PC-9 (cell line): ENCODE results near the gene CCDC3. TPM values are rescaled to one million over a fixed set of nuclear protein-coding genes. Genes with fewer than 3 reads are reported as not detected.

Experiments used
- BruUV-seq: library from RNA; stranded (reverse); fragments of 400-500 nt; replicated peaks from 2 replicates; lab custom pipeline; 2021; lab: Mats Ljungman, UMichigan
- CTCF ChIA-PET: fragments of 300-600 bp; sonication (Branson Sonifier 250); formaldehyde crosslinking; loops from one replicate; lab custom pipeline; 2022; ENCODE audit warnings: antibody characterized with exemption; lab: Charles Lee
- POLR2A ChIA-PET: fragments of 300-600 bp; sonication (Branson Sonifier 250); formaldehyde crosslinking; loops from one replicate; lab custom pipeline; 2022; ENCODE audit warnings: antibody characterized with exemption; ENCODE audit not compliant: unreplicated experiment; lab: Charles Lee
- DNase-seq, 2 experiments: peaks; one replicate each; pipeline versions ENCODE4 v3.0.0 to v3.0.0-alpha.2; 2015 to 2022; ENCODE audit warnings: mixed read lengths in 1 of 2
- H2AFZ ChIP-seq: fragments of 200-600 bp; sonication (generic); 2 replicates; pipeline ENCODE4 v1.8.1; 2017; ENCODE audit warnings: antibody characterized with exemption
- H3F3A ChIP-seq: fragments of 200-600 bp; sonication (generic); 2 replicates; pipeline ENCODE4 v1.8.1; 2017; ENCODE audit warnings: antibody characterized with exemption, mild to moderate bottlenecking, low read depth; ENCODE audit not compliant: insufficient read depth
- H3K27ac ChIP-seq: fragments of 200-600 bp; sonication (generic); 2 replicates; pipeline ENCODE4 v1.6.1; 2016; ENCODE audit warnings: mixed run types
- H3K27me3 ChIP-seq: fragments of 200-600 bp; sonication (generic); 2 replicates; pipeline ENCODE4 v1.6.1; 2016; ENCODE audit warnings: low read depth, mixed run types; ENCODE audit not compliant: insufficient read depth
- H3K36me3 ChIP-seq: fragments of 200-600 bp; sonication (generic); 2 replicates; pipeline ENCODE4 v1.6.1; 2016; ENCODE audit warnings: low read depth, mixed run types
- H3K4me1 ChIP-seq: fragments of 200-600 bp; sonication (generic); replicated peaks from 2 replicates; pipeline ENCODE4 v1.6.1; 2016; ENCODE audit warnings: mixed run types; ENCODE audit not compliant: insufficient read depth
- H3K4me2 ChIP-seq: fragments of 200-600 bp; sonication (generic); 2 replicates; pipeline ENCODE4 v1.6.1; 2017; ENCODE audit warnings: mixed run types
- H3K4me3 ChIP-seq: fragments of 200-600 bp; sonication (generic); 2 replicates; pipeline ENCODE4 v1.6.1; 2016; ENCODE audit warnings: mixed run types
- H3K79me2 ChIP-seq: fragments of 200-600 bp; sonication (generic); 2 replicates; pipeline ENCODE4 v1.6.1; 2017; ENCODE audit warnings: low read depth, mixed run types
- H3K9me2 ChIP-seq: fragments of 200-600 bp; sonication (generic); 2 replicates; pipeline ENCODE4 v1.8.1; 2017; ENCODE audit warnings: mild to moderate bottlenecking; ENCODE audit not compliant: insufficient read depth
- H3K9me3 ChIP-seq: fragments of 200-600 bp; sonication (generic); 2 replicates; pipeline ENCODE4 v1.8.1; 2016; ENCODE audit warnings: low read depth; ENCODE audit not compliant: insufficient read depth
- H4K20me1 ChIP-seq: fragments of 200-600 bp; sonication (generic); 2 replicates; pipeline ENCODE4 v1.8.1; 2017; ENCODE audit not compliant: insufficient read depth
- CTCF ChIP-seq: fragments of 200-600 bp; sonication (generic); conservative IDR thresholded peaks from 2 replicates; pipeline ENCODE4 v1.6.1; 2017; ENCODE audit warnings: mixed run types, antibody characterized with exemption, mild to moderate bottlenecking, moderate library complexity
- EZH2 ChIP-seq: fragments of 200-600 bp; sonication (generic); IDR thresholded peaks from 2 replicates; pipeline ENCODE4 v1.8.0; 2017; ENCODE audit warnings: antibody characterized with exemption, low read depth
- intact Hi-C: fragments of 100-400 bp; cut with micrococcal nuclease; formaldehyde crosslinking; loops from one replicate; pipeline ENCODE4 v1.10.0; 2022; ENCODE audit not compliant: unreplicated experiment
- total RNA-seq: library from RNA; stranded (reverse); gene quantifications from 2 replicates; pipeline ENCODE4 v1.2.3, GENCODE V29; 2021

CCDC3 gene
- total RNA-seq, 1 experiment from 2014 or later = not detected

DNA sequence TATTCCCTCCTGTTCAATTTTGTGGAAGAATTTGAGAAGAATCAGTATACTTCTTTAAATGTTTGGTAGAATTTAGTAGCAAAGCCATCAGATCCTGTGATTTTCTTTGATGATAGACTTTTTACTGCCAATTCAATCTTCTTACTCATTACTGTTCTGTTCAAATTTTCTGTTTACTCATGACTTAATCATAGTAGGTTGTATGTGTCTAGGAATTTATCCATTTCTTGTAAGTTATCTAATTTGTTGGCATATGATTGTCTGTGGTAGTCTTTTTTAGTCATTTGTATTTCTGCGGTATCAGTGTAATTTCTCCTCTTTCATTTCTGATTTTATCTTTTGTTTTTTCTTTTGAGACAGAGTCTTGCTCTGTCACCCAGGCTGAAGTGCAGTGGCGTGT lies 87.4 kb downstream of the CCDC3 start:
- no peak for DNase-seq
- H3K27ac ChIP-seq = no peak overlapping the region
- POLR2A ChIA-PET = interaction anchor here (0.6 kb wide), 1 partner anchor 150 kb away, joined by 4 read pairs; no protein-coding TSS in a partner anchor

DNA sequence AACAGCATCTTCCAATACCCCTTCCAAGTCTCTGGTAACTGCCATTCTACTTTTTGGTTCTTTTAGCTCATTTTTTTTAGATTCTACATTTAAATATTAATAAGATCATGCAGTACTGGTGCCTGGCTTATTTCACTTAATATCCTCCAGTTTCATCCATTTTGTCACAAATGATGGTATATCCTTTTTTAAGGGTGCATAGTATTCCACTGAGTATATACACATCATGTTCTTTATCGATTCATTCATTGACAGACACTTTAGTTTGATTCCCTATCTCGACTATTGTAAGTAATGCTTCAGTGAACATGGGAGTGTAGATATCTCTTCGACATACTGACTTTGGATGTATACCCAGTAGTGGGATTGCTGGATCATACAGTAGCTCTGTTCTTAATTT lies 89.7 kb downstream of the CCDC3 start:
- no peaks in the 10 kb centered on the region for H3F3A ChIP-seq
- H3K4me2 ChIP-seq = no peak overlapping the region
- ChIA-PET POLR2A (no interaction called here), CTCF (interaction anchor here (0.6 kb wide), 1 partner anchor 755 kb away, joined by 4 read pairs; no protein-coding TSS in a partner anchor)
- H3K27ac ChIP-seq = no peak overlapping the region
- intact Hi-C loops = no loop called here
- no peaks in the 10 kb centered on the region for H4K20me1 ChIP-seq
- no peak for TF ChIP-seq CTCF
- TF ChIP-seq EZH2 = no peak
- no peaks in the 10 kb centered on the region for H3K9me2 ChIP-seq
- H3K4me3 ChIP-seq = no peak overlapping the region
- no peaks in the 10 kb centered on the region for H3K9me3 ChIP-seq
- no TSS peak for BruUV-seq
- no peak for DNase-seq
- H3K4me1 ChIP-seq = no peaks in the 10 kb centered on the region
- no peaks in the 10 kb centered on the region for H3K36me3 ChIP-seq
- peaks cover 47% of the 10 kb centered on the region for H3K27me3 ChIP-seq
- H3K79me2 ChIP-seq = no peaks in the 10 kb centered on the region
- H2AFZ ChIP-seq = no peak overlapping the region

More for the DNA sequence above, 87.4 kb downstream of the CCDC3 start:
- Histone ChIP-seq H3K9me2 (no peaks in the 10 kb centered on the region), H3K9me3 (no peaks in the 10 kb centered on the region), H3K4me1 (no peaks in the 10 kb centered on the region), H3K79me2 (no peaks in the 10 kb centered on the region), H3F3A (no peaks in the 10 kb centered on the region), H2AFZ (no peak overlapping the region), H3K4me2 (no peak overlapping the region), H3K27me3 (peaks cover 40% of the 10 kb centered on the region), H3K4me3 (no peak overlapping the region), H4K20me1 (no peaks in the 10 kb centered on the region), H3K36me3 (no peaks in the 10 kb centered on the region)
- CTCF ChIA-PET = no interaction called here
- BruUV-seq = no TSS peak
- no peak for TF ChIP-seq CTCF
- TF ChIP-seq EZH2 = no peak
- intact Hi-C loops = no loop called here

GRCh38 chr10:12910835-12911234 lies 90.7 kb downstream of the CCDC3 start:
- intact Hi-C loops = no loop called here
- H4K20me1 ChIP-seq = no peaks in the 10 kb centered on the region
- CTCF ChIA-PET = no interaction called here

More at GRCh38 chr10:12910835-12911234, 90.7 kb downstream of the CCDC3 start:
- Histone ChIP-seq H3K27ac (no peak overlapping the region), H2AFZ (no peak overlapping the region), H3K36me3 (no peaks in the 10 kb centered on the region), H3K79me2 (no peaks in the 10 kb centered on the region), H3F3A (no peaks in the 10 kb centered on the region), H3K27me3 (peaks cover 57% of the 10 kb centered on the region), H3K9me2 (no peaks in the 10 kb centered on the region), H3K4me3 (no peak overlapping the region), H3K4me2 (no peak overlapping the region), H3K4me1 (no peaks in the 10 kb centered on the region), H3K9me3 (no peaks in the 10 kb centered on the region)
- BruUV-seq = no TSS peak
- DNase-seq = no peak
- POLR2A ChIA-PET = no interaction called here
- TF ChIP-seq EZH2 (no peak), CTCF (no peak)
